HG03342 (cell line): Measurements from ENCODE around the gene ENPP6.

ENCODE experiments used
- ATAC-seq: cut with Tn5 transposase; IDR thresholded peaks from one replicate; pipeline ENCODE4 v1.9.1; 2021; ENCODE audit warnings: mild to moderate bottlenecking, moderate library complexity; ENCODE audit not compliant: unreplicated experiment

ENPP6 gene

DNA sequence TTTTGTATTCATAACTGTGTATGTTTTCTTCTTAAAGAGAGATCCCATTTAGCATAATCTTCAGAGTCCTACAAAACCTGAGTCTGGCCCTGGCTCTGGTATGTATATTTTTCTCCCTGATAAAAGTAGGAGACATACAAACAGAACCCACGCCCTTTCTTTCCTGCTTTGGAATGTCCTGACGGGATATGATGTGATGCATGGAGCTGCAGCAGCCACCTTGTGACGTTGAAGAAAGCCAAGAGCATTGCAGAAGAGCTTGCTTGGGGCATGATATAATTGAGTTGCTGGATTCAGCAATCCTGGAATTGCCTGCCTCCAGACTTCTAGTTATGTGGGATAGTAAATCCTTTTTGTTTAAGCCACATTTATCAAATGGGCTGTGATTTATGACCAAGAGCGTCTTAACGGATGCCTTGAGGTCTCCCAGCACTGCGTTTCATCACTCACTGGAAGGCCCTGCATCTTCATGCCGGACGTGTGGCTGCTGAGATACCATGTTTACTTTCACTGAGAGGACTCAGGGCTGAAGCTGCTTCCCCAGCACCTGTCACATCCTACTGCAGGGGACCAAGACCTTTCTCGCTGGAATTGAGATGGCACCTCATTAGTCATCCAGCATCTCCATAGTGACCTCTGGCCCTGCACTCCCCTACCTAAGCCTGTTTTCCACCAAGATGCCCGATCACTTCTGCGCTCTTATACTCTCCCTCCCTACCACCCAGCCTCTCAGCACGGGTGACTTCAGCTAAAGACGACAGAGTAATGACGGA, 107.0 kb downstream of the ENPP6 start:
- ATAC-seq: no peak

GRCh38 chr4:184108006-184108501, 109.6 kb downstream of the ENPP6 start:
- ATAC-seq: no peak

GRCh38 chr4:184104419-184105101, 113.1 kb downstream of the ENPP6 start:
- ATAC-seq: no peak

- ATAC-seq: no peak
Measured at GRCh38 chr4:184103527-184104264, 114.0 kb downstream of the ENPP6 start.

DNA sequence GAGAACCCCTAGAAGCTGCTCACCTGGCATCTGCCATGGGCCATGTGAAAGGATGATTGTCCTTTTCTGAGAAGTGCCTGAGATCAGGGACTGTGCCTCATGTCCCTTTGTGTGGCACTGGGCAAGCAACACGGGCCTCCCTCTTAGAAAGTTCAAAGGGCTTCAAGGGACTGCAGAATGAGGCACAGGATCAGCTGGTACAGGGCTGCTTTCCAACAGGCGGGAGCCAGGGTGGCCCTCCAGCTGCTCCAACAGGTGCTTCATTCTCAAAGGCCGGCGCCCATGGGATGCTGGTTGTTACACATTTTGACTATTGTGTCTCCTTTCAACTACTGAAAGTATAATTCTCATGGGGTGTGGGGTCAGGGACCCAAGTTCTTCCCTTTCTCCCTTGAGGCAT, 114.7 kb downstream of the ENPP6 start:
- ATAC-seq: no peak

DNA sequence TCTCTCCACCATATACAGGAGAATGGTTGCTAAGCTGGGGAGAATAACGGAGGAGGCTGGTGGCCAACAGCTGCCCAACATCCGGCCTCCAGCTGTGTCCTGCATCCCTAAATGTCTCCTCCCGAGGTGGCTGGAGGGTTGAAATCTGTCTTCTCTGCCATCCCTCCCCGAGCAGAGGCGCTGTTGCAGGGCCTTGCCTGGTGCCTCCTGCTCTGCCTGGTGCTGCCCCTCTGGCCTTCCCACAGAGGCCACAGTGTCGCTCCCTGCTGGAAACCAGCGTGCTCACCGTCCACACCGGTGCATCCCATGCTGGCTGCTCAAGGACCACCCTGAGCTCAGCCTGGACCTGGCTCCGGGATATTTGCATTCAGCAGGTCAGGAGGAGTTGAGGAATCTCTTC, 115.2 kb downstream of the ENPP6 start:
- ATAC-seq: no peak

DNA sequence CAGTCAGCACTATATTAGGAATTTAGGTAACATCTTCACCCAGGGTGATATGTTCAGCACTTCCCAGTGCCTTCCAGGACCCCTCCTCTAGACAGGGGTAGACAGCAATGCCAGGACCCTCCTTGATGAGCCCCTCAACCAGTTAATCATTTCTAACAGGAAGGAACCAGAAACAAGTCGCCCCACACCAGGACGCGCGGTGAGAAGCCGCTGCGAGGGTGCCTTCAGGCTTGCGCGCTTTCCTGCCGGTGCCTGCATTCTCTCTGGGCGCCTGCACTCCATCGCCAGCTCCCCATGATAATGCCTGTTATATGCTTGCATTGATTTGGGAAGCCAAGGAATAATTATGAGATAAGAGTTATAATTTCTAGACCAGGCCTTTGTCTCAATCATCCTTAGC, 116.0 kb downstream of the ENPP6 start:
- no peak for ATAC-seq

DNA sequence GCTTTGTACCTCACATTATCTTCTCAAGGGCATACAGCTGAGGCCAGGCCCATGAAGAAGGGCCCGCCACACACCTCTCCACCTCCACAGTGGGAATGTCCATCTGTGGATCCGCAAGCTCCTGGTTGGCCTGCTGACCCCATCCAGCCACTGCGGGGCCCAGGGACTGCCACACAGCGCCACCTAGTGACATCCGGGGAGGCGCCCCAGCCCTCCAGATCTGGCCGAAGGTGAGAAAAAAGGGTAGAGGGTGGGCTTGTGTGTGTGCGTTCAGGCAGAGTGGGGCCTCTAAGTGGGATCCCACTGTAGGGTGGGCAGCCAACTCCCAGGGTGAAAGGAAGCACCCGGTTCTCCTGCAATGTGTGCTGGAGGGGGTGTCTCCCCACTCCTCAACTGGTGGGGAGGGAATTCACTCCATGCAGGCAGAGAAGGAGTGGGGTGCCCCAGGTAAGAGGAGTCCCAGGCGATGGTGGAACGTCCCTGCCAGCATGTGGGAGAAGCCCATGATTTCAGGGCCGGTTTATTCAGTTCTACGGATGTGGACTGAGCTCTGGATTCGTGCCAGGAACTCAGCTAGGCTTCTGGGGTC, 117.3 kb downstream of the ENPP6 start:
- peak; percentile 64 for ATAC-seq

- ATAC-seq: no peak
Measured at GRCh38 chr4:184099535-184099966, 118.1 kb downstream of the ENPP6 start.

DNA sequence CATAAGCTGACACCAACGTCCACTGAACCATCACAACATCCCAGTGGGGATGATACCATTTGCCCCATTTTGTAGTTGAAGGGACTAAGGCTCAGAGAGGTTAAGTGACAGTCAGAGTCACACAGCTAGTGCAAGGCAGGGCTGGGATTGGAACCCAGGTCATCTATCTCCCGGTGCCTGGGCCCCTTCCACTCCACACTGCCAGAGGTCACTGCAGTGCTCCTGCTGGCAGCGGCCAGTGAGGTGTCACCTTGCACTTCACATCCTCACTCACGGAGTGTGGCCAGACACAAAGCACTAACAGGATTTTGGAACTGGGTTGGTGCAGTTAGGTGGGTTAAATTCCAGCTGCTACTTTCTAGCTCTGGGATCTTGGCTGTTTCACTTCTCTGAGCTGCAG, 118.7 kb downstream of the ENPP6 start:
- ATAC-seq: no peak

DNA sequence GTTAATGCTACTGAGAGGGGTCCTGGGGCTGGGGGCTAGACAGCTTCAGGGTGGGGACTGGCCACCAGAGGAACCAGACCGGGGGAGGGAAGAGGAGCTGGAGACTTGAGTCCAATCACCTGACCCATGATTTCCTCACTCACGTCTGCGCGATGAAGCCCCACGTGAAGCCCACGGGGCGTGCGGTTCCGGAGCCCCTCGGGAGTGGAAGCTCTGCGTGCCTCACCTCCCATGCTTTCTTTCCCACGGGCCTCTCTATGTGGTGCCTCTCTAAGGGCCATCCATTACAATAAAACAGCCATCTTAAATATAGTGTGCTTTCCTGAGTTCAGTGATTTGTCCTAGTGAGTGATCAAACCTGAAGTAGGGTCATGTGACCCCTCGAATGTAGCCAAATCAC, 119.9 kb downstream of the ENPP6 start:
- no peak for ATAC-seq

GRCh38 chr4:184097241-184097605, 120.5 kb downstream of the ENPP6 start:
- ATAC-seq: peak; percentile 58

DNA sequence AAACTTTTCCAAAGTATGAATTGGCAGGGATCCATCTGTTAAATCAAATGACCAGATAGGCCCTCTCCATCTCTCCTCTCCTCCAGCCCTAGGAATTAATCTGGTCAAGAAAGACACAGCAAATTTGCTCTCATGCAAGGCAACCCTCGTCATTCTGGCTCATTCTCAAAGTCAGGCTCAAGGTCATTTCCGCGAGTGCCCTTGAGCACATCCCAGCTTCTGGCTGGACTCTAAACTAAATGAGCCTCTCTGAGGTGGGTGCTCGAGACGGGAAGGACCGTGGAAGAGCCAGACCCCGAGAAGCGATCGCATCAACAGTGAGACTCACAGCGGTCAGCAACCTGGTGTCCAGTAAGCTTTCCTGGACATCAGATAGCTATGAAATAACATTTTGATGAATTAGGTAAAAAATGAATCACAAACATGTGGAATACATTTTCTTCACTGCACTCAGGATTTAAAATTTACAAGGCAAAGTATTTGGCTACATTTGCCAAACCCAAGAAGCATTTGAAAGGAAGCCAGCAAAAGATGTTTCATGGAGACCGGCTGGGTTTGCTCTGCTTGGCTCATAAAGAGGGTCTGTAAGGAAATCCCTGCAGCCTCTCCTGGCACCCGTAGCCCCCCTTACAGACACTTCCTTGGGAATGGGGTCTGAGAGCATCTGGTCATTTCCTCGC, 121.0 kb downstream of the ENPP6 start:
- no peak for ATAC-seq

GRCh38 chr4:184094532-184095159, 123.0 kb downstream of the ENPP6 start:
- no peak for ATAC-seq

- ATAC-seq: no peak
Measured at GRCh38 chr4:184091986-184092385, 125.7 kb downstream of the ENPP6 start.

DNA sequence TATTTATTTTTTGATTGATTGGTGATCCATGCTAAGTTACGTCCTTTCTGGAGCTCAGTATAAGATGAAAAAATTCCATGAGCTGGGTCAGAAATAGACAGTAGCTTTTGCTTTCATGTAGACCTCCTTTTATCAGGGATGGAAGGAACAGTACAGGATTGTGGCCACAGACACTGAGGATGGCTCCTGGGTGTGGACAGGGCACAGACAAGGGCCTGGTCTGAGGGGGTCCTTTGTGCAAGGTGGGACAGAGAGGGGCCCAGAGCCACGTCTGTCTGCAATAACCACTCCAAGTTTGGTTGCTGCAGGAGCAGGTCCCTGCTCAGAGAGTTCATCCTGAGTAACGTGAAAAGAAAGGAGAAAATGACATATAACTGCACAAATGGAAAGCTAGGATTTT, 127.1 kb downstream of the ENPP6 start:
- ATAC-seq: no peak

- ATAC-seq: no peak
Measured at GRCh38 chr4:184080674-184081073, 137.0 kb downstream of the ENPP6 start.

DNA sequence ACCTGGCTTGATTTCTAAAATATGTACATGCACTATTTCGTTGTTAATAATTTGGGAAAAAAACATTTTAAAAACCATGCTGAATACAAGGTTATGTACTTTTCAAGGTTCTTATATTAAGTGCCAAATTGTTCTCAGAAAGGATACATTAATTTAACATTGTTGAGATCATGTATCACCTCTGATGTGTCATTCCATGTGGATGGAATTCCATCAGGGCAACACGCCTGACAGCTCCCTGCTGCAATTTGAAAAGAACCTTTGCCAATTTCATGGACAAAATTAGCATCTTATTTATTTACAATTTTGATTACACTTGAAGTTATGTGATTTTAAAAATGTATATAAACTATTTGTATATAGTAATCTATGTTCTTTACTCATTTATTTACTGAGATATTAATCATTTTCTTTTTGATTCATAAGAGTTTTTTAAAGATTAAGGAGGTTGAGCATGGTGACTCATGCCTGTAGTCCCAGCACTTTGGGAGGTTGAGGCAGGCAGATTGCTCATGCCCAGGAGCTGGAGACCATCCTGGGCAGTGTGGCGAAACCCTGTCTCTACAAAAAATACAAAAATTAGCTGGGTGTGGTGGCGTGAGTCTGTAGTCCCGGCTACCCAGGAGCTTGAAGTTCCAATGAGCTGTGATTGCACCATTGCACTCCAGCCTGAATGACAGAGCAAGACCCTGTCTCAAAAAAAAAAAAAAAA, 142.8 kb downstream of the ENPP6 start:
- ATAC-seq: no peak

GRCh38 chr4:184067931-184068554, 149.6 kb downstream of the ENPP6 start:
- ATAC-seq: no peak
